Measurements from ENCODE around the gene BANF2.

DNA sequence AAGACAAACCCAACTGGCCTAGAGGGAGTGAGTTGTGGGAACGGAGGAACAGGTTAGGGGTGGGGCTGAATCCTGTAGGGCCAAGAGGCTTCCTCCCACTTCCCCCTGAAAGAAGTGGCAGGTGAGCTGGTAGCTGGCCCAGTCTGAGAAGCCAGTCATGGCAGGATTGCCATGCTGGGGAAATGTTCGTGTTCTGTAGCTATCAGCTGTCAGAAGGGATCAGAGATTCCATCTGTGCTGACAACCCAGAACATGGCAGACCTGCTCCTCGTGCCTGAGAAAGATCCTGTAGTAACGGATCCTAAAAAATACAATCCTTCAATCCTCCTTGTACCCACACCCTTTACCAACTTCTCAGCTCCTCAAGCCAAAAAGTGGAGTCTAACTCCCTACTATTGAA, 43.0 kb downstream of the BANF2 start:
- TF ChIP-seq ZNF274 (IDR thresholded peaks at IDR 0.05; ENCODE audit: low read depth, low read length): no peak
- TF ChIP-seq SUZ12 (IDR thresholded peaks at IDR 0.05; ENCODE audit: extremely low read depth, insufficient read depth, insufficient read length): no peak
- no peak for TF ChIP-seq YY1 (IDR thresholded peaks at IDR 0.05; ENCODE audit: insufficient read depth, insufficient read length)
